Nephron progenitor cell (in vitro differentiated cells): ENCODE data around the gene CPD.
A peak's percentile ranks its signal among the peaks of the same experiment; 100 is the strongest.

Experiments
- DNase-seq: peaks from one replicate; pipeline ENCODE4 v3.0.0; 2021
- H3K27ac Mint-ChIP-seq: 2 replicates; pipeline ENCODE4 v1.8.0; 2021; ENCODE audit warnings: mild to moderate bottlenecking, moderate library complexity, mixed read lengths
- H3K27me3 Mint-ChIP-seq: 2 replicates; pipeline ENCODE4 v1.8.0; 2021; ENCODE audit warnings: mild to moderate bottlenecking, low read depth, mixed read lengths; ENCODE audit not compliant: poor library complexity
- H3K36me3 Mint-ChIP-seq: 2 replicates; pipeline ENCODE4 v1.8.0; 2021; ENCODE audit warnings: low read depth, mixed read lengths
- H3K4me1 Mint-ChIP-seq: 2 replicates; pipeline ENCODE4 v1.8.0; 2021; ENCODE audit warnings: mixed read lengths
- H3K4me3 Mint-ChIP-seq: 2 replicates; pipeline ENCODE4 v1.8.0; 2021; ENCODE audit warnings: mild to moderate bottlenecking, moderate library complexity, mixed read lengths
- H3K9me3 Mint-ChIP-seq: 2 replicates; pipeline ENCODE4 v1.8.0; 2021; ENCODE audit warnings: mild to moderate bottlenecking, moderate library complexity, mixed read lengths
- TF ChIP-seq, protein P1 (sequence below): fragments of 200-600 bp; sonication (generic); IDR thresholded peaks from 2 replicates; pipeline ENCODE4 v1.5.0; 2021; ENCODE audit warnings: antibody characterized with exemption

The CPD gene

DNA sequence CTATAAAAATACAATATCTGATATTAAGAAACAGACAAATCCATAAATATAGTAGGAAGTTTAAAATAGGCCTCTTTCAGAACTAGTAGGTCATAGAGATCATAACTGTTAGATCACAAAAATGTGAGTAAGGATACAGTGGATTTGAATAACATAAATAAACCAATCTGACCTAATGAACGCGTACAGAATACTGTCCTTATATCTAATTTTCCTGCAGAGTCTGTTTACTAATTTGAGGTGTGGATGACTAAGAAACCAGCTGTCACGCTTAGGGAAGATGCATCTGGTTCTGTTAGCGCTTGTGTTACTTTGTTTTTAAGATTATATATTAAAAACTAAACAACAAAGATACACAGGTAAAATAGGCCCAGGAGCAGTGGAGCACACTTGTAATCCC lies 14.8 kb downstream of the CPD start:
- Mint-ChIP-seq H3K27me3 (no peaks in the 10 kb centered on the region), H3K4me1 (peaks cover 34% of the 10 kb centered on the region), H3K27ac (no peak overlapping the region), H3K9me3 (no peaks in the 10 kb centered on the region), H3K36me3 (peaks cover 35% of the 10 kb centered on the region), H3K4me3 (no peak overlapping the region)
- DNase-seq = no peak
- TF ChIP-seq, protein P1, sequence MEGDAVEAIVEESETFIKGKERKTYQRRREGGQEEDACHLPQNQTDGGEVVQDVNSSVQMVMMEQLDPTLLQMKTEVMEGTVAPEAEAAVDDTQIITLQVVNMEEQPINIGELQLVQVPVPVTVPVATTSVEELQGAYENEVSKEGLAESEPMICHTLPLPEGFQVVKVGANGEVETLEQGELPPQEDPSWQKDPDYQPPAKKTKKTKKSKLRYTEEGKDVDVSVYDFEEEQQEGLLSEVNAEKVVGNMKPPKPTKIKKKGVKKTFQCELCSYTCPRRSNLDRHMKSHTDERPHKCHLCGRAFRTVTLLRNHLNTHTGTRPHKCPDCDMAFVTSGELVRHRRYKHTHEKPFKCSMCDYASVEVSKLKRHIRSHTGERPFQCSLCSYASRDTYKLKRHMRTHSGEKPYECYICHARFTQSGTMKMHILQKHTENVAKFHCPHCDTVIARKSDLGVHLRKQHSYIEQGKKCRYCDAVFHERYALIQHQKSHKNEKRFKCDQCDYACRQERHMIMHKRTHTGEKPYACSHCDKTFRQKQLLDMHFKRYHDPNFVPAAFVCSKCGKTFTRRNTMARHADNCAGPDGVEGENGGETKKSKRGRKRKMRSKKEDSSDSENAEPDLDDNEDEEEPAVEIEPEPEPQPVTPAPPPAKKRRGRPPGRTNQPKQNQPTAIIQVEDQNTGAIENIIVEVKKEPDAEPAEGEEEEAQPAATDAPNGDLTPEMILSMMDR = no peak

DNA sequence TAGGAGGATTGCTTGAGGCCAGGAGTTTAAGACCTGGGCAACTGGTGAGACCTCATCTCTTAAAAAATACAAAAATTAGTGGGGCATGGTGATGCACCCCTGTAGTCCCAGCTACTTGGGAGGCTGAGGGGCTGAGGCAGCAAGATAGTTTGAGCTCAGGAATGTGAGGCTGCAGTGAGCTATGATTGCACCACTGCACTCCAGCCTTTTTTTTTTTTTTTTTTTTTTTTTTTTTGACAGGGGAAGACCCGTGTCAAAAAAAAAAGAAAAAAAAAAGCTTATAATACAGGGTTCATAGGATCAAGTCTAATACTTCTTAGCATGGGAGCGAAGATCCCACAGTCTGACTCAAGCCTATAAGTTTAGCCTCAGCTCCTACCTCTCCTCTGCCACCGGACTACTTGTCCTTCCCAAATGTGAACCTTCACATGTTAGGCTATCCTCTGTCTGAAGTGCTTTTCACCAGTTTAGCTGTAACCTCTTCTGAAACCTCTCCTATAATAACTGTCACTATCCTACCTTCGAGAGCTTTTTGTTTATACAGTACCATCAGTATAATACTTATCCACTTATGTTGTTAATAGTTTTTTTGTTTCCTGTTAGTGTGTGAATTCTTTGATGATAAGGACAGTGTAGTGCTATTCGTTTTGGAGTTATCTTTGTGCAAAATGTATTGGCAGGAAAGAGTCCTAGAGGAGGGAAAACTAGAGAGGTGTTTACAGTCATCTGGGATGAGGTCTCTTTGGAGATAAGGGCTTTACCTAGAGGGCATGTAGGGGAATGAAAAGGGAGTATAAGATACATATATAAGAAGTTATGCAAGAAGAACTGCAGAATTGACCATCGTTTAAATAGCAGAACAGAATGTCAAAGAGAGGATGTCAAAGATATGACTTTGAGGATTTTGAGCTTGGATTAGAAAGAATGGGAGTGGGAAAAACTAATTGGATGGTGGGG lies 15.5 kb downstream of the CPD start:
- TF ChIP-seq, protein P1 = no peak

DNA sequence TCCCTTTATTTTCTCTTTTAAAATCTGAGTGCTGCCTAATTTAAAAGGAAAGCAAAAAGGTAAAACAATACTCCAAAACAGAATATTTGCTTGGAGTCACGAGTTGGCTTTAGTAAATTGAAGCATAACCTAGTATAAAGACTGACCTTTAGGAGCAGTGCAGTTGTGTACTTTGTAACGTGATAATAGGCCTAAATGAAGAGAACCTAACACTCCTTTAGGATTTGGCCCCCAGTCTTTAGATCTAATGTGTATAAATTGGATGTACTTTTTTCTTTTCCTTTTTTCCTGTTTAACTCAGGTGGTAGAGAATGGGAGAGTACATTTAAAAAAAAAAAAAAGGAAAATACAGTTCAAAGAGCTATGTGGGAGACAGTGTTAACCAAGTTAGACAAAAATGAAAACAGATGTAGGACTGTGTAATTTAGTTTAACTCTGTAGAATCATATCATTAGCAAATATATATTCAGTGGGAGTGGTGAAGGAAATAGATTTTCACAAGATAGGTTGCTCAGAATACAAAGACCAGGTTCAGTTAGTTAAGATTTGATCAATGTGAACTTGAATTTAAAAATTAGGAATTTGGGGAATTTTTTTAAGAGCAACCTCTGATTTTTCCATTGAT lies 16.8 kb downstream of the CPD start:
- TF ChIP-seq, protein P1 = no peak
- peaks cover 31% of the 10 kb centered on the region for H3K36me3 Mint-ChIP-seq
- peak overlapping the region; percentile 70 for H3K4me3 Mint-ChIP-seq
- no peaks in the 10 kb centered on the region for H3K27me3 Mint-ChIP-seq
- H3K27ac Mint-ChIP-seq = peak overlapping the region; percentile 59
- H3K9me3 Mint-ChIP-seq = no peaks in the 10 kb centered on the region
- H3K4me1 Mint-ChIP-seq = peaks cover 34% of the 10 kb centered on the region
- DNase-seq = no peak

More for the DNA sequence above, 15.5 kb downstream of the CPD start:
- peaks cover 35% of the 10 kb centered on the region for H3K36me3 Mint-ChIP-seq
- peaks cover 34% of the 10 kb centered on the region for H3K4me1 Mint-ChIP-seq
- no peaks in the 10 kb centered on the region for H3K9me3 Mint-ChIP-seq
- H3K4me3 Mint-ChIP-seq = peak overlapping the region; percentile 8
- no peaks in the 10 kb centered on the region for H3K27me3 Mint-ChIP-seq
- H3K27ac Mint-ChIP-seq = peak overlapping the region; percentile 8
- no peak for DNase-seq

DNA sequence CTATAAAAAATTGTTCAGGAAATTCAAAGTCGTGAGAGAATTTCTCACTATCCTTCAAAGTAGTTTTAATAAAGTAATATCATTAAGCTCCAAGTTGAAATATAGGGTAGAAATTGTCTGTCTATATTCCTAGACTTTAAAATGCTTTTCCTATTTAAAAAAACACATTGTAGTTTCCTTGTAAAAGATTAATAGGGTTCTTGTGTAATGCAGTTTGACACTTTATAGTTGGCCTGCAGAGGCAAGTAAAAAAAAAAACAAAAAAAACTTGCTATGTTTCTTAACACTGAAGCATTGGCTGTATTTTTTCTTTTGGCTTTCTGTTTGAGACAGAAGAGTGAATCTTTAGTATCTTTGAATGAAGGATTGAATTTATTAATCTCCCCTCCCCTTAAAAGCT lies 17.4 kb downstream of the CPD start:
- Mint-ChIP-seq H3K9me3 (no peaks in the 10 kb centered on the region), H3K27me3 (no peaks in the 10 kb centered on the region), H3K36me3 (peaks cover 30% of the 10 kb centered on the region), H3K27ac (peak overlapping the region; percentile 34), H3K4me1 (peaks cover 37% of the 10 kb centered on the region), H3K4me3 (peak overlapping the region; percentile 16)
- DNase-seq = no peak
- TF ChIP-seq, protein P1 = no peak

DNA sequence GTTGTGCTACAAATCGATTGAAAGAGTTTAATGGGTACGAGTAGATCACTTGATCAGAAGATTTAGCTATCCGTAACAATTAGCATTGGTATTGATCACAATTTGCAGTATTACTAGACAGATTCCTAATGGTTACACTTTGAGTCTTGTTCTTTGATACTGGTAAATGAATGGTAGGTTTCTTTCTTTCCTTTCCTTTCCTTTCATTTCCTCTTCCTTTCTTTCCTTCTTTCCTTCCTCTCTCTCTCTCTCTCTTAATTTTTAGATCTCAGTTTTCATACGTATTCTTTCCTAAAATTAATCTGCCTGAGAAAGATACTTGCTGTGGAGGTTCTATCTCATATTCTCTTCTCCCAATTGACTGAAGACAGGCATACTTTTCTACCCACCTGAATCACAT lies 17.9 kb downstream of the CPD start:
- peaks cover 3% of the 10 kb centered on the region for H3K27me3 Mint-ChIP-seq
- no peaks in the 10 kb centered on the region for H3K9me3 Mint-ChIP-seq
- no peak for DNase-seq
- H3K4me1 Mint-ChIP-seq = peaks cover 40% of the 10 kb centered on the region
- peaks cover 30% of the 10 kb centered on the region for H3K36me3 Mint-ChIP-seq
- H3K27ac Mint-ChIP-seq = peak overlapping the region; percentile 34
- peak overlapping the region; percentile 16 for H3K4me3 Mint-ChIP-seq
- TF ChIP-seq, protein P1 = no peak
